H1 (cell line): Measurements from ENCODE around the gene DNAH1. TPM values are rescaled to one million over a fixed set of nuclear protein-coding genes. Genes with fewer than 3 reads are reported as not detected.

Source experiments
- CTCF ChIA-PET: fragments of 300-600 bp; sonication (Branson Sonifier 250); formaldehyde crosslinking; loops from one replicate; lab custom pipeline; 2021; ENCODE audit not compliant: partially characterized antibody; lab: Charles Lee
- POLR2A ChIA-PET: fragments of 300-600 bp; sonication (Branson Sonifier 250); formaldehyde crosslinking; loops from one replicate; lab custom pipeline; 2021; ENCODE audit warnings: inconsistent platforms; ENCODE audit not compliant: partially characterized antibody; lab: Charles Lee
- DNase-seq, 2 experiments: peaks; one replicate each; pipeline versions ENCODE4 v3.0.0 to v3.0.0-alpha.2; 2010 to 2022; ENCODE audit warnings: low spot score in 2 of 2, low read depth in 1 of 2, mixed read lengths in 1 of 2
- FAIRE-seq: peaks from 2 replicates; lab custom pipeline; 2011; peaks lifted over from hg19 to GRCh38; lab: Jason Lieb, UNC
- H2AFZ ChIP-seq: 2 replicates; pipeline ENCODE4 v1.8.1; 2012; ENCODE audit warnings: low read length, inconsistent platforms
- H2AK5ac ChIP-seq: 2 replicates; pipeline ENCODE4 v1.6.1; 2013; ENCODE audit warnings: low read depth, low read length
- H2BK120ac ChIP-seq: replicated peaks from 2 replicates; pipeline ENCODE3; 2013; ENCODE audit warnings: low read depth, low read length, inconsistent platforms
- H2BK12ac ChIP-seq: 2 replicates; pipeline ENCODE4 v1.6.1; 2013; ENCODE audit warnings: low read depth, low read length
- H2BK15ac ChIP-seq: 2 replicates; pipeline ENCODE4 v1.6.1; 2013; ENCODE audit warnings: low read length
- H2BK20ac ChIP-seq: 2 replicates; pipeline ENCODE4 v1.6.1; 2013; ENCODE audit warnings: low read length
- H2BK5ac ChIP-seq: 2 replicates; pipeline ENCODE4 v1.6.1; 2013; ENCODE audit warnings: low read depth, low read length
- H3K14ac ChIP-seq: 2 replicates; pipeline ENCODE4 v1.6.1; 2013; ENCODE audit warnings: inconsistent platforms; ENCODE audit not compliant: insufficient read length
- H3K18ac ChIP-seq: 2 replicates; pipeline ENCODE4 v1.6.1; 2013; ENCODE audit warnings: low read length; ENCODE audit errors: extremely low read depth
- H3K23ac ChIP-seq: 2 replicates; pipeline ENCODE4 v1.6.1; 2013; ENCODE audit warnings: inconsistent platforms; ENCODE audit not compliant: insufficient read length
- H3K23me2 ChIP-seq: 2 replicates; pipeline ENCODE4 v1.6.1; 2013; ENCODE audit warnings: low read depth, low read length
- H3K27ac ChIP-seq: 2 replicates; pipeline ENCODE4 v1.6.1; 2011; ENCODE audit warnings: low read depth, low read length, inconsistent platforms
- H3K27me3 ChIP-seq, 4 experiments: replicated peaks in 1 of 4; 1 replicate in 1 of 4; 2 replicates in 3 of 4; pipeline versions ENCODE4 v1.6.1 to v1.8.1; 2011 to 2013; ENCODE audit warnings: low read length in 3 of 4, mild to moderate bottlenecking in 3 of 4, inconsistent platforms in 2 of 4, mixed read lengths in 2 of 4, moderate library complexity in 1 of 4; ENCODE audit not compliant: control insufficient read depth in 3 of 4, insufficient read depth in 3 of 4; ENCODE audit errors: extremely low read depth in 1 of 4
- H3K36me3 ChIP-seq, 4 experiments: 2 replicates each; pipeline versions ENCODE4 v1.6.1 to v1.8.1; 2011 to 2013; ENCODE audit warnings: mild to moderate bottlenecking in 4 of 4, low read length in 3 of 4, moderate library complexity in 2 of 4, control low read depth in 1 of 4, inconsistent platforms in 1 of 4; ENCODE audit not compliant: insufficient read depth in 4 of 4, control insufficient read depth in 2 of 4
- H3K4ac ChIP-seq: replicated peaks from 2 replicates; pipeline ENCODE3; 2013; ENCODE audit warnings: low read length, low read depth, mixed read lengths, inconsistent platforms; ENCODE audit not compliant: insufficient read length
- H3K4me1 ChIP-seq, 4 experiments: replicated peaks in 1 of 4; 1 replicate in 1 of 4; 2 replicates in 3 of 4; pipeline versions ENCODE4 v1.6.1 to v1.8.1; 2011 to 2013; ENCODE audit warnings: low read length in 3 of 4, inconsistent platforms in 2 of 4, mixed read lengths in 1 of 4; ENCODE audit not compliant: insufficient read depth in 4 of 4, control insufficient read depth in 3 of 4
- H3K4me2 ChIP-seq, 2 experiments: 2 replicates each; pipeline versions ENCODE4 v1.6.1 to v1.8.1; 2011 to 2013; ENCODE audit warnings: low read depth in 2 of 2, low read length in 2 of 2, control low read depth in 1 of 2, inconsistent platforms in 1 of 2, mild to moderate bottlenecking in 1 of 2; ENCODE audit not compliant: insufficient read depth in 1 of 2
- H3K4me3 ChIP-seq, 4 experiments: fragments of 200-600, 300-600 bp in 1 of 4; sonication (generic), shearing (Covaris generic), sonication (Bioruptor Twin) in 1 of 4; 2 replicates each; pipeline versions ENCODE4 v1.5.1 to v1.8.1; 2011 to 2016; ENCODE audit warnings: low read length in 4 of 4, low read depth in 3 of 4, control low read depth in 2 of 4, inconsistent platforms in 2 of 4, mild to moderate bottlenecking in 2 of 4, mixed read lengths in 1 of 4, moderate library complexity in 1 of 4; ENCODE audit not compliant: insufficient read depth in 2 of 4; ENCODE audit errors: extremely low read depth in 1 of 4
- H3K56ac ChIP-seq: replicated peaks from 2 replicates; pipeline ENCODE3; 2013; ENCODE audit warnings: low read depth, mild to moderate bottlenecking, mixed read lengths, low read length, inconsistent platforms; ENCODE audit not compliant: insufficient read length
- H3K79me1 ChIP-seq: 2 replicates; pipeline ENCODE4 v1.6.1; 2013; ENCODE audit warnings: low read depth, low read length, control low read depth
- H3K79me2 ChIP-seq, 2 experiments: 2 replicates each; pipeline versions ENCODE4 v1.6.1 to v1.8.1; 2012 to 2013; ENCODE audit warnings: low read length in 2 of 2, mild to moderate bottlenecking in 2 of 2, inconsistent platforms in 1 of 2; ENCODE audit not compliant: insufficient read depth in 2 of 2, control insufficient read depth in 1 of 2
- H3K9ac ChIP-seq, 4 experiments: replicated peaks in 1 of 4; 1 replicate in 1 of 4; 2 replicates in 3 of 4; pipeline versions ENCODE4 v1.6.1 to v1.8.1; 2011 to 2013; ENCODE audit warnings: low read depth in 3 of 4, low read length in 3 of 4, control low read depth in 2 of 4, mild to moderate bottlenecking in 2 of 4, moderate library complexity in 2 of 4, inconsistent platforms in 1 of 4; ENCODE audit errors: extremely low read depth in 1 of 4
- H3K9me3 ChIP-seq, 2 experiments: 2 replicates each; pipeline versions ENCODE4 v1.6.1 to v1.8.1; 2012 to 2013; ENCODE audit warnings: mild to moderate bottlenecking in 2 of 2, moderate library complexity in 2 of 2, control low read depth in 1 of 2, inconsistent platforms in 1 of 2, low read depth in 1 of 2, low read length in 1 of 2, mixed read lengths in 1 of 2; ENCODE audit not compliant: insufficient read depth in 2 of 2
- H4K20me1 ChIP-seq, 2 experiments: replicated peaks in 1 of 2; 2 replicates each; pipeline versions ENCODE3 to v1.8.1; 2011 to 2013; ENCODE audit warnings: inconsistent platforms in 2 of 2, low read length in 2 of 2, mild to moderate bottlenecking in 1 of 2; ENCODE audit not compliant: insufficient read depth in 2 of 2, control insufficient read depth in 1 of 2
- H4K5ac ChIP-seq: 2 replicates; pipeline ENCODE4 v1.6.1; 2013; ENCODE audit warnings: low read length, low read depth, mixed read lengths, inconsistent platforms; ENCODE audit not compliant: insufficient read length
- H4K8ac ChIP-seq: 2 replicates; pipeline ENCODE4 v1.8.0; 2013; ENCODE audit warnings: mild to moderate bottlenecking, moderate library complexity, low read length, inconsistent platforms; ENCODE audit not compliant: insufficient read depth; ENCODE audit errors: extremely low read depth
- H4K91ac ChIP-seq: replicated peaks from 2 replicates; pipeline ENCODE3; 2013; ENCODE audit warnings: low read length, mixed read lengths, inconsistent platforms; ENCODE audit not compliant: insufficient read length
- ATF2 ChIP-seq: IDR thresholded peaks from 2 replicates; pipeline ENCODE4 v1.6.1; 2012; ENCODE audit warnings: low read length, inconsistent platforms
- EP300 ChIP-seq, 2 experiments: IDR thresholded peaks; 1 replicate in 1 of 2; 2 replicates in 1 of 2; pipeline ENCODE4 v1.6.1; 2011 to 2012; ENCODE audit warnings: low read depth in 2 of 2, low read length in 2 of 2, mild to moderate bottlenecking in 2 of 2, borderline replicate concordance in 1 of 2, inconsistent platforms in 1 of 2, moderate library complexity in 1 of 2
- KDM1A ChIP-seq: fragments of 200-600, 300-600 bp; sonication (generic); IDR thresholded peaks from 2 replicates; pipeline ENCODE4 v1.7.1; 2016; ENCODE audit warnings: mild to moderate bottlenecking, low read length, borderline replicate concordance
- KDM4A ChIP-seq: IDR thresholded peaks from one replicate; pipeline ENCODE4 v1.7.1; 2012; ENCODE audit warnings: low read depth, mild to moderate bottlenecking, moderate library complexity, low read length, inconsistent platforms; ENCODE audit not compliant: severe bottlenecking
- NANOG ChIP-seq: IDR thresholded peaks from 2 replicates; pipeline ENCODE4 v1.6.1; 2011; ENCODE audit warnings: low read length, low read depth, mild to moderate bottlenecking, inconsistent platforms; ENCODE audit not compliant: insufficient read depth, poor library complexity, severe bottlenecking
- SUZ12 ChIP-seq: fragments of 200-600 bp; sonication (generic); IDR thresholded peaks from 2 replicates; pipeline ENCODE4 v1.6.1; 2012; ENCODE audit warnings: mild to moderate bottlenecking, inconsistent platforms, low read length, moderate library complexity, mixed read lengths
- TAF7 ChIP-seq: optimal IDR thresholded peaks from 2 replicates; pipeline ENCODE3; 2011; ENCODE audit warnings: low read depth, mild to moderate bottlenecking, inconsistent platforms, low read length, moderate library complexity, borderline replicate concordance
- WGBS, 2 experiments: shearing (Covaris generic) in 1 of 2; methylation state at CpG; one replicate each; pipeline versions ENCODE4 v1.1.6 to v1.1.7; 2013 to 2015; ENCODE audit warnings: low lambda C conversion rate in 2 of 2, mixed read lengths in 2 of 2, inconsistent platforms in 1 of 2, low coverage in 1 of 2, missing lambda C conversion rate in 1 of 2; ENCODE audit not compliant: insufficient replicate concordance in 2 of 2, insufficient coverage in 1 of 2, insufficient read length in 1 of 2; ENCODE audit errors: extremely low coverage in 1 of 2, missing lambda C conversion rate in 1 of 2; 5-methylcytosine and 5-hydroxymethylcytosine counted together
- polyA plus RNA-seq, 7 experiments: library from polyadenylated mRNA; depleted of rRNA in 3 of 7; stranded (reverse) in 5 of 7; unstranded in 2 of 7; fragments of >200 nt in 5 of 7; fragments of 200-250 nt in 2 of 7; gene quantifications; 1 replicate in 5 of 7; 2 replicates in 1 of 7; 4 replicates in 1 of 7; pipeline versions ENCODE4 v1.2.1 to v1.2.3, GENCODE V29; 2011 to 2013; ENCODE audit warnings: missing spikeins in 2 of 7, mixed read lengths in 2 of 7
- total RNA-seq: library from RNA; stranded (reverse); fragmentation: NEBNext Ultra II Directional; extraction: Animal tissue kit (Norgen Biotek cat#: 25700); gene quantifications from 2 replicates; pipeline ENCODE4 v1.2.1, GENCODE V29; 2021

DNAH1 gene
- total and polyA plus RNA-seq, 2 of the 8 experiments (the other 6 are each of a cell fraction or from before 2014, with no cell fraction given): 1.0 to 1.5 TPM

- Histone ChIP-seq H3K79me1 (no peaks in the 10 kb centered on the region), H3K18ac (no peak overlapping the region), H3K27me3 (peaks cover 0 to 9% (median 3%) of the 10 kb centered on the region in 4 experiments; a peak in 4 of 7 replicates), H3K9ac (no peak overlapping the region), H3K27ac (no peak overlapping the region), H4K8ac (no peak overlapping the region), H2AFZ (no peak overlapping the region), H3K9me3 (no peaks in the 10 kb centered on the region), H3K4me2 (no peak overlapping the region), H2AK5ac (no peak overlapping the region), H3K23me2 (peaks cover 16% of the 10 kb centered on the region), H3K4me3 (no peak overlapping the region), H3K23ac (no peak overlapping the region), H2BK120ac (no peak overlapping the region), H3K36me3 (no peaks in the 10 kb centered on the region), H3K4ac (no peak overlapping the region), H3K14ac (no peak overlapping the region), H2BK20ac (no peak overlapping the region), H2BK12ac (no peak overlapping the region), H3K4me1 (peaks cover 0 to 26% (median 18%) of the 10 kb centered on the region in 4 experiments; a peak in 6 of 7 replicates), H4K91ac (no peak overlapping the region), H3K56ac (no peak overlapping the region), H4K5ac (no peak overlapping the region), H2BK15ac (peak overlapping the region; percentile 81; the same call in 1 of the 2 replicates), H4K20me1 (no peaks in the 10 kb centered on the region), H2BK5ac (no peak overlapping the region), H3K79me2 (no peaks in the 10 kb centered on the region)
- FAIRE-seq (no peak), DNase-seq (no peak)
- ChIA-PET CTCF (interaction anchor here (0.8 kb wide), 2 partner anchors 65 to 82 kb away, joined by 3 to 4 read pairs; no protein-coding TSS in a partner anchor), POLR2A (no interaction called here)
- WGBS, 2 experiments: 84% methylated on average over 11 of the region's 12 CpGs; no CpG with 5 or more reads in 1 of the 2 experiments
- TF ChIP-seq EP300 (IDR thresholded peaks at IDR 0.05; ENCODE audit: borderline replicate concordance in 1 of 2, low read depth in 2 of 2, low read length in 2 of 2) (no peak), KDM1A (no peak), NANOG (no peak), ATF2 (no peak), SUZ12 (no peak), TAF7 (no peak), KDM4A (no peak)
Measured at GRCh38 chr3:52302426-52303145, 13.5 kb upstream of the DNAH1 start.
